SKM-1 treated with dmso at 0.1 percent for 144 hours (cell line): ENCODE data around the gene APBB2.

Experiments
- DNase-seq: peaks from one replicate; lab custom pipeline; 2025; ENCODE audit not compliant: unreplicated experiment; lab: John Stamatoyannopoulos, UW

Gene APBB2

DNA sequence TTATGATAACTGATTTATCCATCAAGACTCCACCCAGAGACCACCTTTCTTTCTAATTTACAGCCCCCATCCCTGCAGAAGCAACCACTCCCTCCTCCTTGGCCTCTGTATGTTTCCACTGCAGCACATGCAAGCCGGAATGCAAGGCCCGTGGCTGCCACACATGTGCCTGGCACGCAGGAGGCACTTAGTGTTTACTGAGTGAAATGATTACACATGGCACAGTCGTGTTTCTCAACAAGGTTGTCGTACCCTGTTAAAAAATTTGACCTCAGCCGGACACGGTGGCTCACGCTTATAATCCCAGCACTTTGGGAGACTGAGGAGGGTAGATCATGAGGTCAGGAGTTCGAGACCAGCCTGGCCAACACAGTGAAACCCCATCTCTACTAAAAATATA, 104.3 kb downstream of the APBB2 start:
- no peak for DNase-seq

DNA sequence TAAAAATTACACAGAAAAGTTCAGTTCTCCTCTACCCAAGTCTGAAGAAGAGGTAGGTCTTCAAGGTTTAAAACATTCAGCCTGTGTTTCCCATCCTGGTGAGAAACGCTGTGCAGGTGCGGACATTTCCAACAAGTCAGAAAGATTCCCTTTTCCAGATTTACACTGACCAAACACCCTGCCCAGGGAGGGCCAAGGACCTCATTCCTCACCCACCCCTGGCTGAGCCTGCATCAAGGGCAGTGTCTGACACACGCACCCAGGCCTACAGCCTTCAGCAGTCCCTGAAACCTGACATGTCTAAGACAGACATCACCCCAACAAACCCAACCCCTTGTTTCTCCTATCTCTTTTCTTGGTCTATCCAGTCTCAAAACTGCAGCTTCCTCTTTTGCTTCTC, 105.9 kb downstream of the APBB2 start:
- no peak for DNase-seq

DNA sequence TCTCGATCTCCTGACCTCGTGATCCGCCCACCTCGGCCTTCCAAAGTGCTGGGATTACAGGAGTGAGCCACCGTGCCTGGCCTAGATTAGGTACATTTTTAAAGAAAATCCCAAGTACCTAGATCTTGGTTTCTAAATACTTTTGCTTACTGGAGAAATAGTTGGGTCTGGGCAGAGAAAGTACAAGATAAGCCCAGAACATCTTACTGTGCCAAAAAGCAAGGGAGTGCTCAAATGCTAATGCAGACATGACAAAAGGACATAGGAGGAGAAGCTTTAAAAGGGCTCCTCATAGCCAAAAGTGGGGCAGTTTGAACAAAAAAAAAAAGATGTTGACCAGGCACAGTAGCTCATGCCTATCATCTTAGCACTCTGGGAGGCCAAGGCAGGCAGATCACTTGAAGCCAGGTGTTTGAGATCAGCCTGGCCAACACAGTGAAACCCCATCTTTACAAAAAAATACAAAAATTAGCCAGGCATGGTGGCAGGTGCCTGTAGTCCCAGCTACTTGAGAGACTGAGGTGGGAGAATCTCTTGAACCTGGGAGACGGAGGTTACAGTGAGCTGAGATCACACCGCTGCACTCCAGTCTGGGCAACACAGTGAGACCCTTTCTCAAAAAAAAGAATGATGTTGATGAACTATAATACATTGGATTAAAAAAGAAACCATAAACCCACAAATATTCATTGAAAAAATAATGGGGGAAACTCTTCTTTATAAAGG, 107.5 kb downstream of the APBB2 start:
- no peak for DNase-seq

DNA sequence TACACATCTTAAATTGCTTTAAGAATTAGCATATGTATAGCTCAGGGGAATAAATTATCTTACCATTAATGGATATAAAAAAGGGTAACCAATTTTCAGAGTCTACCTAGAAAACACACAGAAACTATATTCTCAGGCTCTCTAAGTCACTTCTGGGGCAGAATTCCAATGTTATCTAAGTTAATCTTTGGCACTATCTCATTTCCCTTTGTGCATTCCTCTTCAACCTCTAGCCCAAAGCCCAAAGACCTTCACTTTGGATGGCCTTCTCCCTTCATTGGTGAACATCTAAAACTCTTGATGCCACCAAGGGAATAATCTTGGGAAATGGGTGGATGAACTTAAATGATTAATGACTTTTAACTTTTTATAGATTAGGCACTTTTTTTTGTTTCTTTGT, 108.3 kb downstream of the APBB2 start:
- no peak for DNase-seq

DNA sequence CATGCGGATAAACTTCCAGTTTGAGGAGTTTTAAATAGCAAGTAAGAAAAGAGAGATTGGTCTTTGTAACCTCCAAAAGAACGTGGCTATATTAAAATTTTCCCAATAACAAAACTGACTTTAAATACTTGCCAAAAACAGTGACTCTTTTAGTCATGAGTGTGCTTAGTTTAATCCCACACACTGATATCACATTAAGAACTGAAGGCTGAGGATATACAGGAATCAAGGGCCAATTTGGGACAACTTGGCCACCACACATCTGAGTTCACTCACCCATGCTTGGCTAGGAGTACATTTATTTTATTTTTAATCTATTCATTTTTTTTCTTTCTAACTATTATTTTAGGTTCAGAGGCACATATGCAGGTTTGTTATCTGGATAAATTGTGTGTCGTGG, 110.2 kb downstream of the APBB2 start:
- no peak for DNase-seq

DNA sequence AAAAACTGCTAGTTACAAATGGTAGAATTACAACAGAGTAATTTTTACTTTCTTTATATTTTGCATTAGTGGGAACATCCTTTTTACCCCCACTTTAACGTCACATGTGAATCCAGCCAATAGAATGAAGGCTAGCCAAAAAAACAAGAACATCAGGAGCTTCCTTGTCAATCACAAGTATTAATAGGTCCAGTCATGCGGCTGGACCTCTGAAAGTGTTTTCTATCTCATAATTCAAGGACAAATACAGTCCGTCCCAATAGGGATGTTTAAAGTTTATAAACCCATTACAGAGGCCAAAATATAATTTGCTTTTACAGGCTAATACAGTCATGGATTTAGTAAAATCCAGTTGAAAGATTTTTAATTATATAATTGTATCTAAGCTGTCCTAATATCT, 110.7 kb downstream of the APBB2 start:
- no peak for DNase-seq

DNA sequence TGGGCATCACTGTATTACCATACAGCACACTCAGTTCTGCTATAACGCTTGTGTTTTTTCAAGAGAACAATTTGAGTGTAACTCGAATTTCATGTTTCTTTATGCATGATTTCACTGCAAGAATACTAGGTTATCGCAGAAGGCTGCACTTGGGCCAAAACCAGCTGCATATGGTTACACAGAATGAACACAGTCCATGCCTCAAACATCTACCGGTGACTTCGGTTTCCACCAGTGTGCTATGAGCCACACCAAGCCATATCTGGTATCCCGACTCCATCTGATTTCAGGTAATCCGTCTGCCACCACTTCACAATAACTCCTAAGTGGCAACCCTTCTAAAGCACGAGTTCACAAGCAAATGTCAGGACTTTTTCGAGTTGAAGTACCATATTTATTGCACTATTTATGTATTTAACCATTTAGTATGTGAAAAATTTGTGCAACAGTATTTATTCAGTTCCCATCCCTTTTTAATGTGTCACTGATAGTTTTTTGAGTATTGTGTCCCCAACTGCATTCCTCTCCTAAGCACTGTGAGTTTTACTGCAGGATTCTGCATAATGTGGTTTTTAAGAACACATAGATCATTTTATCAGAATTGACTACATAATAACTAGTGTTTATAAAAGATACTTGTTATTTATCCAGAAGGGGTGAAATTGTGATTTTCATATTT, 111.8 kb downstream of the APBB2 start:
- DNase-seq = no peak

DNA sequence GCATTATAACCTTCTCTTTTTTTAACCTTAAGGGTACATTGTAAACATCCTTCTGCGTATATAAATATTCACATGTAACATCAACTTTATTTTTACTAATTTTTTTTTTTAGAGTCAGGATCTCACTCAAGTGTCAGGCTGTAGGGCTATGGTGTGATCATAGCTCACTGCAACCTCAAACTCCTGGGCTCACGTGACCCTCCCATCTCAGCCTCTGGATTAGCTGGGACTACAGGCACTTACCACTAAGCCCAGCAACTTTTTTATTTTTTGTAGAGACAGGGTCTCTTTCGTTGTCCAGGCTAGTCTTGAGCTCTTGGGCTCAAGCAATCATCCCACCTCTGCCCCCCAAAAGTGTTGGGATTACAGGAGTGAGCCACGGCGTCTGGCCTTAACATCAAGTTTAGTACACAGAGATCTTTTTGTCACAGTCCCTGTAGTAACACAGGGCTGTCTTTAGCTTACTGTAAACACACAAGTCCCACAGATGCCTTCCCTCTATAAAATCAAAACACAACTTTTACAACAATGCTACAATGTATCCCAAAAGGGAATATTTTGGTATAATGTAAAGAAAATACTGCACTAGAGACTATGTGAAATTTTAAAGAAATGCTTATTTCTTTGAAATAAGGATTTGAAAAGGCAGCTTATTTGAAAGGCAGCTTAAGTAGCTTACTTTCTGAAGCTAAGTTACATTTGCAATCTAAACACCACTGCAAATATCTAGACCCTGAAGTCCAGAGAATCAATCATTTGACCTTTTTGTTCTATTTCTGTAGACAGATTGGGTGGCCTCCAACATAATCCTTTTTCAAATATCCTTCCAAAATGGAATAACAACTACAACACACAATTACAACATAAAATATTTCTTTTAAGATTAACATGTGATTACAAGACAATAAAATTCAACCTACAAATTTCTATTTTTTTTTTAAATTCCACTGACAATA, 116.0 kb downstream of the APBB2 start:
- DNase-seq = no peak

DNA sequence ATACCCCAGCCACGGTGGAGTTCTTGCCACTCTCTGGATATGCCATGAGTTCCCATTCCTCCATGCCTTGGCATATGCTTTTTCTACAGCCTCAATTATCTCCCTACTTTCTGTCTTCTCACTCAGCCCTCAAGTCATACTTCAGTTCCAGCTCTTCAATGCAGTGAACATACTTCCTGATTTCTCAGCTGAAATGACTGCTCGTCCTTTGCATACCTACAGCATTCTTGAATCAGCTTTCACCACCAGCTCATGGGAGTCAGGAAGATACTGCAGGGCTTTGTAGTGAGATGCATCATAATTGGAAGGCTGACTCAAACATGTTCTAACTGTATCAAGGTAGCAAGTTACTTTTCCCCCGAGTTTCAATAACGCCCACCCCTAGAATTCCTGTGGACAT, 118.4 kb downstream of the APBB2 start:
- DNase-seq = no peak

DNA sequence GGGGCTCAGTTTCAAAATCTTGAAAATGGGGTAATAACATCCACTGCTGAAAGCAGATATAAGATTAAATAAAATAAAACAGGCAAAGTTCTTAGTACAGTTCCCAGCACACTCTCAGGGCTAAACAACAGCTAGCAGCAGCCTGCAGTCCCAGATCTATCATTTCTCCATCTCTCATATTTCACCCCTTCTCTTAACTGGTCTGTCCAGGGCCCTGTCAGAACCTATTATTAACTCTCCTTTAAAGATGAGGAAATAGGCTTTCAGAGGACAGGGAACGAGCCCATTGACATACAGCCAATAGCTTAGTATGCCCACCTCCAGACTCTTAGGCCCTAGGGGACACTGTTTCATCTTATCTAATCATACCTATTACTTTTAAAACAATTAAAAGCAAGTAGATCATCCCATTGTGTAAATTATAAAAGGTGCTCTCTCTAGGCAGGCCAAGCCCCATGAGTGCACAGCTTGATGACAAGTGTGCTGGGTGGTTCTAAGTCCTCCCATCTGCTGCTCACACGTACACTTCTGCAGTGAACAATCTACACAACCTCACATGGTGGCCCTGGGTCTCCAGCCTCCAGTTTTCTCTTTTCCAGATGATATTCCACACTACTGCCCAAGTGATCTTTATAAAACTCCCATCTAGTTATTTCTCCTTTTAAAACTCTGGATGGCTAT, 119.0 kb downstream of the APBB2 start:
- no peak for DNase-seq

DNA sequence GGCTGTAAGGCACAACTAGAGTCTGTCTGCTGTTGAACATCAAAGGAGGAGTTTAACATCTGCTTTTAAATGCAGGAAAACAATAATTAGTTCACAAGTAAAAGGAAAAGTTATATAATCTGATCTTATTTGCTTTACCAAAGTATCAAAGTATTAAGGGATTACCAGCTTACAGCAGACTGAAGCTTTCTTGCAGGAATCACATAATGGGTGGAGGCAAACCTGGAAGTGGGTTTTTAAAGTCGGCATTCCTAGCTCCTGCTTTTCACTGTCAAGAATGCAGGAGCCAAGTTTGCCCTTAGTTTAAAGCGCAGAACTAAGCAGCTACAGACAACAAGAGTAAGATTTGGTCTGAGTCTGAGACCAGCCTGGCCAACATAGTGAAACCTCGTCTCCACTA, 122.2 kb downstream of the APBB2 start:
- DNase-seq = no peak

DNA sequence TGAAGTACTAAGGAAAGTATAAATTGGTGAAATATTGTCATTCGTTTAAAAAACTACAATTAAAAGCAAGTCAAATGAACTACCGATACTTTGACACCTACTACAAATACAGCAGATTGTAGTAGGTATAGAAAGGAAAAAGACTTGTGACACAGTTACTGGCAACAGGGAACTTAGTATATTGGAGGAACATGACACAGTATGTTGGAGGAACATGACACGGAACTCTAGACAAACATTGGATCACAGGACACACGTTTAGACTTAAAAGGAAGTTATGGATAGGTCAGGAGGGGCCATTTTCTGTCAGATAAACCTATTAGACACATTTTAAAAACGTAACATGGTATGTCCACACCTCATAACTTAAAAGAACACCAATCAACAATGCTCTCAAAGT, 132.5 kb downstream of the APBB2 start:
- no peak for DNase-seq

DNA sequence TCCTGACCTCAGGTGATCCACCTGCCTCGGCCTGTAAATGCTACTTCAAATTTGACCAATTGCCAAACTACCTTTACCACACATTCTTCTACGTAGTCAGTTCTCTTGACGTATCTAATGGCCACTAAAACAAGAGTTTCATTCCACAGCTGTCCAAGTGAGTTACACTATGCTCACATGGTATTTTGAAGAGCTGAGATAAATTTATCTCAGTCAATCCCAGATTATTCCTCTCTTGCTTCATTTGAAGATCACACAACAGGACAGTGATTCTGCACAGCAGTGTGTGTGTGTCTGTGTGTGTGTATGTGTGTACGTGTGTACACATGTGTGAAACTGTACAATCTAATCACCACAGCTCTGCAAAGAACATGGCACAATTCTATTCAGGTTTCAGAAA, 133.4 kb downstream of the APBB2 start:
- no peak for DNase-seq

DNA sequence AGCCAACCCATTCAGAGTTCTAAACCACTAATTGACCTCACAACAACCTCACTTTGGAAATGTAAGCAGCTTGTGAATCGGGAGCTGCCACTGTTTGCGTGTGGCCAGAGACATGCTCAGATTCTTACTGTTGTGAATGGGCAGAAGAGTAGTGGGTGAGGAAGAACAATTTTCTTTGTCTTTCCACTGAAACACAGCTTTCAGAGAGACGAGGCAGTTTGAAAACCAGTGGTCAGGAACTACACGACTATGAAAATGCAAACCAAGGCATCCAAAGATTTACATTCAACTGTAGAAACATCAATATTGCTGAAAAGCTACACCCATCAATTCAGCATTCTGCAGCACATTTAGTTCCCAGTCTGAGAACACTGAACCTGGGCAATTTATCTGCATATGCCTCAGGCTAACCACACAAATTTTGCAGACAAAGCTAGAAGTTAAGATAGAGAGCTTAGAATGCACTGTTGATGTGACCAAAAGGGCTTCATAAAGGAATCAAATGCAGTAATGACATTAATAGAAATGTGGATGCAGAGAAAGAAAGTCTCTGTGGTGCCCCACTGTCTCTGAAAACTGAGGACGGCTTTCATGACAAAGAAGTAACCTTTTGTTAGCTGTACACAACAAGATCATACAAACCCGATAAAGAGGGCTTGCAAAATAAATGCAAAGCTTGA, 134.3 kb downstream of the APBB2 start:
- DNase-seq = no peak

DNA sequence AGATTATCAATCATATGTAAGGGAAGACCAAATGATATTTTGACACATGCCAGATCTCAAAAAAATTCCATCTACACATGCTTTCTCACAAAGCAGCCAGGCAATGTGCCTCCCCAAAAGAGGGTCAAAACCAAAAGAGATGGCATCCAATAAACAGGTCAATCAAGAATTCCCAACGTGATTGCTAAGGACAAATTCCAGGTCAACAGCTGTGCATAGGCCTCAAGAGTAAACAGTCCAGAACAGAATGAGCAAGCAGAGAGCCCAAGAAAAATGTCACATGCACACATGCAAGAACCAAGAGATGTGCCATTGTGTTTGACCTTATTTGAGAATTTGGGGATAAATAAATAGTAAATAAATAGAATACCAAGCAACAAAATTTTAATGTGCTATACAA, 136.7 kb downstream of the APBB2 start:
- DNase-seq = no peak

DNA sequence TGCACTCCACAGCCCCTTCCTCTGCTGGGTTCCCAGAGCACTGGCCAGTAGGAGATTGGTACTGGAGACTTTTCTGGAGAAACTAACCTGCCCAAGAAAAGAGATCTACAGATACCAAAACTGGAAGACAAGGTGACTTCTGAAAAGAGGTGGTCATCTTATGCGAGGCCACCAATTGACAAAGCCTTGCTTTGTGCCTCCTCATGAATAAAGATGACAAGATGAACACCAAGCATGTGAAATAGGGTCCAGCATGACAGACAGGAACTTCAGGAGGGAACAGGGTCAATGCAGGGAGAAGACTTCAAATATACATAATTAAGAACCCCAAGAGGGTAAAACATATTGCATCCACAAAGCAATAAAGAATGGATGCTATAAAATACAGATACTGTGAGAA, 137.9 kb downstream of the APBB2 start:
- no peak for DNase-seq

DNA sequence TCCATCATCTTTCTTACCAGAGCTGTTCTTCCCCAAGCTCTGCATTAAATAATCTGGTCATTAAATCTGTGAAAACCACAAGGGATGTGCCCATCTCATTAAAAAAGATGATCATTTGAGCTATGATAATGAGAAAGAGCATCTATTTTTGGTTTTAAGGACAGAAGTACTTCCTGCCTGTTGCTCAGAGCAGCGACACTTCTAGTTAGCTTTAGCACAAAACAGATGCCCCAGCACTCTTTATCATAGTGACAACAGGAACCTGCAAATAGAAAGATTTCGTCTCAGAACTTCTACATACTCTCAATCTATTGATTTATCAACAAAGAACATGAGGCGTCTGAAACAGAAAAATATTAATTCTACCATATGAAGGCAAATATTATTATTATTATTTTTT, 140.1 kb downstream of the APBB2 start:
- no peak for DNase-seq

DNA sequence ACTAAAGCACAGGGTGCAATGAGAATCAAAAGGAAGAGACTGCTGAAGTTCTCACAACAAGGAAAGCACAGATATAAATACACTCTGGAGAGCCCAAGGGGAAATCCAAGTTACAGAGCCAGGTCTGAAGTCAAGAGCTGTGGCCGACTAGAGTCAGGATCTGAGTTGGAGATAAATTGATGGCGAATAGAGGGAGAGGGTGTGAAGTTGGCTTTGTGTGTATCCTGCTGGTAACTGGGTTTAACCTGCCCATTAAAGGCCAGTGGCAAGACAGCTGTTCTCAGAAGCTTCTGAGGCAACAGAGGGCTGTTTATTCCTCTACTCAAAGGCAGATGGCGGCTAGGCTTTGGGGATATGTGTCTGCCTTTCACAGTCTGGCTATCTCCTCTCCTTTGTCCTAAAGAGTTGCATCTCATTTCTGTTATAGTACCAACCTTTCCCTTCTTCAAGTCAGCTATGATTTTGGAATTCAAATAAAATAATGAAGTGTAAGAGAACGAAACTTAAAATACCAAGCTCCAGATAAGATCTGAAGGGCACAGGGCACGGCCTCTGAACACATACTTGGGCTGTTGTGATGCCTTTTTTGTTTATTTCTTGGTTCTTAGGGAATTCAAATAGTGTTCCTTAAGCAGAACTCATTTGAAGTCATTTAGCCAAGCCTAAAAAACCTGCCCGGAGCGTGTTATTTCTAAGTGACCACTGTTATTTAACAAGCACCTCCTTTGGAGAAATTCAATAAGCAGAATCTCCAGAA, 142.1 kb downstream of the APBB2 start:
- DNase-seq = no peak

DNA sequence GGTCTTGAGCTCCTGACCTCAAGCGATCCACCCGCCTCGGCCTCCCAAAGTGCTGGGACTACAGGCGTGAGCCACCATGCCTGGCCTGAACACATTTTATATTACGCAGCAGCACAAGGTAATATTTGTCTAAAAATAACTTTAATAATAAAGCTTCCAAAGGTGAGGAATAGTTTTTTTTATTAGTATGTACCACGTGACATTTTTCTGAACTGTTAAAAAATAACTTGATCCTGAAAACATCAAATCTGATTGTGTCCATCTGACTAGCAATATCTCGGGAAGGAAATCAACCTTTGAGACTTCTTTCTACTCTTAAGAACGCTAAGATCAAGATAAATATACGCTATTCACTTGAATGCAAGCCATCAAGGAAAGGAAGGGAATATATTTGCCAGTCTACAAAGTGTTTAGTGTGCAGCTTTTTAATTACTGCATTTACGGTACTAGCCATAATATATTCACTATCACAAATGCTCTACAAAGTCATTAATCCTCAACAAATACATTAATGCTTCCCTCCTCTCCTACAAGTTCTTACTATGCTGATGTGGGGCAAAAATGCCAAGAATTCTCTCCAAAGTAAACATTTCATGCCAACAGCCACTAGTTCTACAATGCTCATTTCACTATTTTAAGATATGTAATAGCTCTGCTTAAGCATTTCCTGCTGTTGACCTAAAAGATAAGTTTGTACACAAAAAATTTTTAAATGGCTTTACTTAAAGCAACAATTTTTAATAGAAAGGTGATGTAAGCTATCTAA, 143.6 kb downstream of the APBB2 start:
- DNase-seq = no peak
